Body of pancreas (tissue), 4 donors: ENCODE data around the gene TMEM181.

ENCODE experiments used
- POLR2A ChIP-seq, 3 donors: fragments of 450-650 bp; IDR thresholded peaks; one replicate each; pipeline ENCODE4 v1.6.1; 2016; ENCODE audit warnings: antibody characterized with exemption in 3 of 3, mild to moderate bottlenecking in 2 of 3
- TF ChIP-seq, protein P1 (sequence below), 7 experiments: fragments of 450-650 bp in 4 of 7; fragments of 200-600 bp in 3 of 7; sonication (generic) in 3 of 7; IDR thresholded peaks; one replicate each; pipeline ENCODE4 v1.5.1; 2016 to 2019; ENCODE audit warnings: antibody characterized with exemption in 7 of 7

DNA sequence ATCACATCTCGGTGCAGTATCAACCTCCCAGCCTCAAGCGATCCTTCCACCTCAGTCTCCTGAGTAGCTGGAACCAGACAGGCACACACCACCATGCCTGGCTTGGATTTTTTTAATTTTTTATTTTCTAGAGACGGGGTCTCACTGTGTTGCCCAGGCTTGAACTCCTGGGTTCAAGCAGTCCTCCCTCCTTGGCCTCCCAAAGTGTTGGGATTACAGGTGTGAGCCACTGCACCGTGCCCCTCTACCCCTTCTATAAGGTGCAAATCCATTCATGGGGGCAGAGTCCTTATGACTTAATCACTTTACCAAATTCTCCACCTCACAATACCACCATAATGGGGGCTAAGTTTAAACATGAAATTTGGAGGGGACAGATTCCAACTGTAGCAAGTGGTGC lies 37.7 kb downstream of the TMEM181 start:
- TF ChIP-seq, protein P1, sequence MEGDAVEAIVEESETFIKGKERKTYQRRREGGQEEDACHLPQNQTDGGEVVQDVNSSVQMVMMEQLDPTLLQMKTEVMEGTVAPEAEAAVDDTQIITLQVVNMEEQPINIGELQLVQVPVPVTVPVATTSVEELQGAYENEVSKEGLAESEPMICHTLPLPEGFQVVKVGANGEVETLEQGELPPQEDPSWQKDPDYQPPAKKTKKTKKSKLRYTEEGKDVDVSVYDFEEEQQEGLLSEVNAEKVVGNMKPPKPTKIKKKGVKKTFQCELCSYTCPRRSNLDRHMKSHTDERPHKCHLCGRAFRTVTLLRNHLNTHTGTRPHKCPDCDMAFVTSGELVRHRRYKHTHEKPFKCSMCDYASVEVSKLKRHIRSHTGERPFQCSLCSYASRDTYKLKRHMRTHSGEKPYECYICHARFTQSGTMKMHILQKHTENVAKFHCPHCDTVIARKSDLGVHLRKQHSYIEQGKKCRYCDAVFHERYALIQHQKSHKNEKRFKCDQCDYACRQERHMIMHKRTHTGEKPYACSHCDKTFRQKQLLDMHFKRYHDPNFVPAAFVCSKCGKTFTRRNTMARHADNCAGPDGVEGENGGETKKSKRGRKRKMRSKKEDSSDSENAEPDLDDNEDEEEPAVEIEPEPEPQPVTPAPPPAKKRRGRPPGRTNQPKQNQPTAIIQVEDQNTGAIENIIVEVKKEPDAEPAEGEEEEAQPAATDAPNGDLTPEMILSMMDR (IDR thresholded peaks at IDR 0.05): no peak
- no peak for TF ChIP-seq POLR2A (IDR thresholded peaks at IDR 0.05)
